HUES64 (cell line): ENCODE data around the gene MLXIPL.
"Not testable (repeated sequence)": the region's sequence is repeated elsewhere in the genome, so short reads cannot be mapped to it uniquely, and the experiment has no call there.

Source experiments
- H3K27ac ChIP-seq: 2 replicates; pipeline ENCODE4 v1.7.0; 2013; ENCODE audit warnings: low read depth, low read length, inconsistent platforms
- H3K27me3 ChIP-seq: 2 replicates; pipeline ENCODE4 v1.6.1; 2013; ENCODE audit warnings: mild to moderate bottlenecking, low read length; ENCODE audit not compliant: insufficient read depth
- H3K36me3 ChIP-seq: 2 replicates; pipeline ENCODE4 v1.6.1; 2013; ENCODE audit warnings: mild to moderate bottlenecking, low read length; ENCODE audit not compliant: insufficient read depth
- H3K4me1 ChIP-seq: 2 replicates; pipeline ENCODE4 v1.6.1; 2013; ENCODE audit warnings: mild to moderate bottlenecking, low read length, moderate library complexity; ENCODE audit not compliant: insufficient read depth
- H3K4me3 ChIP-seq: 2 replicates; pipeline ENCODE4 v1.5.1; 2013; ENCODE audit warnings: mild to moderate bottlenecking, low read length, moderate library complexity
- H3K9ac ChIP-seq: 2 replicates; pipeline ENCODE4 v1.6.1; 2013; ENCODE audit warnings: mild to moderate bottlenecking, low read depth, low read length
- H3K9me3 ChIP-seq: 2 replicates; pipeline ENCODE4 v1.6.1; 2013; ENCODE audit warnings: low read depth, low read length; ENCODE audit not compliant: insufficient read depth
- WGBS: fragments of 150-250, 120-280 bp; methylation state at CpG from one replicate; pipeline ENCODE4 v1.1.7; 2013; ENCODE audit warnings: missing lambda C conversion rate; 5-methylcytosine and 5-hydroxymethylcytosine counted together

The MLXIPL gene

DNA sequence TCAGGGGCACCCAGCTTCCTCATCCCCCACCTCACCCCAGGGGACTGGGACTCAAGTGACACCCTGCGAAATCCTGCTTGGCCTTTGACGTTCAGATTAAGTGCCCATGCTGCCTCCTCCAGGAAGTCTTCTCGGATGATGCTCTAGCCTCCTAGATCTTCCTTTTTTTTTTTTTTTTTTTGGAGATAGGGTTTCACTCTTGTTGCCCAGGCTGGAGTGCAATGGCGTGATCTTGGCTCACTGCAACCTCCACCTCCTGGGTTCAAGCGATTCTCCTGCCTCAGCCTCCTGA lies 16.7 kb downstream of the MLXIPL start:
- peak overlapping the region; percentile 35; the same call in 1 of the 2 replicates for H3K4me3 ChIP-seq
- H3K27ac ChIP-seq, H3K36me3 ChIP-seq, H3K27me3 ChIP-seq, H3K4me1 ChIP-seq, H3K9me3 ChIP-seq, H3K9ac ChIP-seq: not testable (repeated sequence)
- WGBS: 79% methylated on average over 4 of the region's 5 CpGs

GRCh38 chr7:73606801-73607691 lies 17.3 kb downstream of the MLXIPL start:
- Histone ChIP-seq H3K4me3 (peak overlapping the region; percentile 35), H3K9me3 (no peaks in the 10 kb centered on the region), H3K27me3 (no peaks in the 10 kb centered on the region; the same call in 1 of the 2 replicates), H3K36me3 (no peaks in the 10 kb centered on the region), H3K4me1 (no peaks in the 10 kb centered on the region), H3K27ac (no peak overlapping the region), H3K9ac (no peak overlapping the region)
- WGBS: 17% methylated on average over 28 of the region's 36 CpGs

DNA sequence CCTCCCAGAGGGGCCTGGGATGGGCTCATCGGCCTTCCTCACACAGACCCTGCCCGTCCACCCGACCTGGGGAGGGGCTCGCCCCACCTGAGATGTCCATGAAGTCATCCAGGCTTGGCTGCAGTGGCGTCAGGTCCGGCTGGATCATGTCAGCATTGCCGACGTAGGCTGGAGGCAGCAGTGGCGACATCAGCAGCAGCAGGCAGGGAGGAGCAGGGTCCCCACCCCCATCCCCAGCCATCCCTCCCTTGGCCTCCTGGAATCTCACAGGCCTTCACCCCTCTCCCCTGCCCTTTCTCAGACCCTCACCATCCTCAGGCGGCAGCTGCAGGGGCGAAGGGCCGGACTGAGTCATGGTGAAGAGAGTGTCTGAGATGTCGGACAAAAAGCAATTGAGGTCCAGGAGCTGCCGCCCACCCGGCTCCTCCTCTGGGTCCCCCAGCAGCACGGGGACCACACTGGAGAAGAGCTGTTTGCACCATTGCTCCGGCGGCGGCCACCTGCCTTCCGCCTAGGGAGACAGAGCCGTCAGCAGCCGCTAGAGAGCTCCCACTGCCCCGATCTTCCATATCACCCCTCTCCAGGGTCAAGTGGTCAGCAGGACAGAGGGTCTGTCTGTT lies 18.6 kb downstream of the MLXIPL start:
- Histone ChIP-seq H3K9me3 (no peaks in the 10 kb centered on the region), H3K27ac (no peak overlapping the region), H3K27me3 (no peaks in the 10 kb centered on the region; the same call in 1 of the 2 replicates), H3K4me3 (no peak overlapping the region), H3K4me1 (no peaks in the 10 kb centered on the region), H3K36me3 (no peaks in the 10 kb centered on the region), H3K9ac (no peak overlapping the region)
- WGBS: 75% methylated on average over 23 of the region's 23 CpGs

GRCh38 chr7:73602721-73603651 lies 21.3 kb downstream of the MLXIPL start:
- no peaks in the 10 kb centered on the region for H3K36me3 ChIP-seq
- 81% methylated on average over 21 of the region's 22 CpGs for WGBS
- no peaks in the 10 kb centered on the region for H3K4me1 ChIP-seq
- H3K27me3 ChIP-seq: peaks cover 2% of the 10 kb centered on the region; the same call in 1 of the 2 replicates
- no peak overlapping the region for H3K4me3 ChIP-seq
- no peaks in the 10 kb centered on the region for H3K9me3 ChIP-seq
- no peak overlapping the region for H3K9ac ChIP-seq
- no peak overlapping the region for H3K27ac ChIP-seq

DNA sequence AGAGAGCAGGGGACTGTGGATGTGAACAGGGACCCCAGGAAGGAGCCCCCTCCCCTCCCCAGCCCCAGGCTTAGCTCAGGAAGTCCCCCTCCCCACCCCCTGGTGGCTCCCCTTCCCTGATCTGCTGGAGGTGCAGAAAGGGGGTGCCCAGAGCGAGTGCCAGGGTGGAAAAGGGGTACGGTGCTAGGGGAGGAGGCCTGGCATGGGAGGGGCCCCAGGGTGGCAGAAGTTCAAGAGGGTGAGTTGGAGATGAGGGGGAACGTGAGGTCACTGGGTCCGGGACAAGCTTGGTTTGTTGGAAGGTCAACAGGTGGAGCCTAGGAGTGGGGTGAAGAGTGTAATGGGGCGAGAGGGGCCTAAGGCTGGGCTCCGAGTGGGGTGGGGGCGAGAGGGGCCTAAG lies 24.4 kb downstream of the MLXIPL start:
- H3K9me3 ChIP-seq: no peaks in the 10 kb centered on the region
- no peak overlapping the region for H3K9ac ChIP-seq
- 84% methylated on average over 7 of the region's 7 CpGs for WGBS
- H3K36me3 ChIP-seq: no peaks in the 10 kb centered on the region
- no peaks in the 10 kb centered on the region for H3K4me1 ChIP-seq
- H3K4me3 ChIP-seq: no peak overlapping the region
- no peak overlapping the region for H3K27ac ChIP-seq
- 0 out of 2 replicates have a peak, but pooled peaks cover 2% of the 10 kb centered on the region for H3K27me3 ChIP-seq

DNA sequence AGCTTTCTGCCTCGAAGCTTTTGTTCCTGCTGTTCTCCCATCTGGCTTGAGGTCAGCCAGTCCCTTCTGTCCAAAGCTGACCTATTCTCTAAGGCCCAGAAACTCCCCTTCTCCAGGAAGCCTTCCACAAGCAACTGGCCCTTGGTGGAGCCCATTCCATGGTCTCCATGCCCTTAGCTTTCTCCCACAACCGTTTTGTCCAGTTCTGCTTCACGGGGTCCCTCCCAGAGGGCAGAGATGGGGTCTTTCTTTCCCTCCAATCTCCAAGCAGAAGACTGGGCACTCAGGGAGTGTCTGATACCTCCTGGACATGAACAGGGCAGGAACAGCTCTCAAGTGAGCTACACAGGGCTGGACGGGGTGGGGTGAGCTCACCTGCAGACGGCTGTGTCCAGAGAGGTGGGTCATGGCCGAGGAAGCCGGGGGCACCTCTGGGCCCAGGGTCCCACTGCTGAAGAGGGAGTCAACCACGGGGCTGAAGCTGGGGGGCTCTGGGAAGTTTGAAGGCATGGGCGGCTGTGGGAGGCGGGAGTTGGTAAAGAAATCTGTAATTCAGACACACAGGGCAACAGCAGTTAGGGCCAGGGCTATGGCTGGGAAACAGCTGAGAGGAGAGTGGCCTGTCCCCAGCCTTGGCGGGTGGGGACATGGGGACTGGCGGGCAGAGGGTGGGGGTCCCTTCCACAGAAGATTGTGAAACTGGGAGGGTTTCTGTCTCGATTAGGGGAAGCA lies 25.0 kb downstream of the MLXIPL start:
- H3K4me1 ChIP-seq: no peaks in the 10 kb centered on the region
- no peak overlapping the region for H3K27ac ChIP-seq
- H3K9ac ChIP-seq: no peak overlapping the region
- 86% methylated on average over 13 of the region's 13 CpGs for WGBS
- no peaks in the 10 kb centered on the region for H3K9me3 ChIP-seq
- 0 out of 2 replicates have a peak, but pooled peaks cover 2% of the 10 kb centered on the region for H3K27me3 ChIP-seq
- no peak overlapping the region for H3K4me3 ChIP-seq
- no peaks in the 10 kb centered on the region for H3K36me3 ChIP-seq

- no peaks in the 10 kb centered on the region for H3K9me3 ChIP-seq
- no peak overlapping the region for H3K9ac ChIP-seq
- no peak overlapping the region for H3K27ac ChIP-seq
- WGBS: 85% methylated on average over 5 of the region's 5 CpGs
- H3K27me3 ChIP-seq: 0 out of 2 replicates have a peak, but pooled peaks cover 2% of the 10 kb centered on the region
- no peak overlapping the region for H3K4me3 ChIP-seq
- H3K36me3 ChIP-seq: no peaks in the 10 kb centered on the region
- H3K4me1 ChIP-seq: no peaks in the 10 kb centered on the region
These were observed 26.1 kb downstream of the MLXIPL start for GRCh38 chr7:73597978-73598782.

GRCh38 chr7:73596191-73597065 lies 27.9 kb downstream of the MLXIPL start:
- Histone ChIP-seq H3K9ac (no peak overlapping the region), H3K27me3 (0 out of 2 replicates have a peak, but pooled peaks cover 2% of the 10 kb centered on the region), H3K9me3 (no peaks in the 10 kb centered on the region), H3K4me1 (no peaks in the 10 kb centered on the region), H3K36me3 (no peaks in the 10 kb centered on the region), H3K27ac (no peak overlapping the region), H3K4me3 (no peak overlapping the region)
- WGBS: 75% methylated on average over 37 of the region's 37 CpGs

DNA sequence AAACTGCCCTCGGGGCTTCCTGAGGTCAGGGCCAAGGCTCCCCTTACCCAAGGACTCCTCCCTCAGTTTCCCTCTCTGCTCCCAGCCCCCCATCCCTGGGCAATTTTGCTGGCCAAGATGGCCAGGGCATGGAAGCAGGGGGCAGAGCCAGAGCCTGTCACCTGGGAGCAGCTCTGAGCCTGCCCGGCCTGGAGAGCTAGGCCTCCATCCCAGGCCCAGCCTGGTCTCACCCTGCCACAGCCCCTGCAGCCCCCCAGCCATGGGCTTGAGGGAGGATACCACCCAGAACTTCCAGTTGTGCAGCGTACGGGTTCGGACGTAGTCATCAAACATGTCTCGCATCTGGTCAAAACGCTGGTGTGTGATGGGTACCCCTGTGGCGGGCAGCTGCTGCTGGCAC lies 29.0 kb downstream of the MLXIPL start:
- Histone ChIP-seq H3K27me3 (0 out of 2 replicates have a peak, but pooled peaks cover 2% of the 10 kb centered on the region), H3K36me3 (no peaks in the 10 kb centered on the region), H3K27ac (no peak overlapping the region), H3K4me1 (no peaks in the 10 kb centered on the region), H3K9ac (no peak overlapping the region), H3K4me3 (no peak overlapping the region), H3K9me3 (no peaks in the 10 kb centered on the region)
- 89% methylated on average over 9 of the region's 9 CpGs for WGBS
